Measurements from ENCODE around the gene RBM25.
"Not testable (repeated sequence)": the region's sequence is repeated elsewhere in the genome, so short reads cannot be mapped to it uniquely, and the experiment has no call there.

The RBM25 gene

DNA sequence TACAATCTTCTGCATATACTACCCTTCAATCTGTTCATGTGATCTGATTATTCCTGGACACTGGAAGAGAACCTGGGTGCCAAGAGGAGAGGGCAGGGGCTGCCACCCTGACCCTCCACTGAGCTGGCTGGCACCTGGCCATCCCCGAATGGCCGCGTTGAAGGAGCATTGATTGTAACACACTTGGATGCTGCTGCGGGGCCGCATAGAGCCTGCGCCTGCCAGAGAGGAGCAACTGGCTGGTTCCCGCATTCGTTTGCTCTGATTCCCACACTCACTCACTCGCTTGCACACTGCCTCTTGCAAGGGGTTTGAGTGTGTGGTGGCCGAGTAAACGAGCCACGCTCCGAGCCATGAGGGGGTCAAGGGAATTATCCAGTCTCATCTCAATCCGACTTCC, 110.4 kb downstream of the RBM25 start:
- no peak for DNase-seq (ENCODE audit: low read depth)

DNA sequence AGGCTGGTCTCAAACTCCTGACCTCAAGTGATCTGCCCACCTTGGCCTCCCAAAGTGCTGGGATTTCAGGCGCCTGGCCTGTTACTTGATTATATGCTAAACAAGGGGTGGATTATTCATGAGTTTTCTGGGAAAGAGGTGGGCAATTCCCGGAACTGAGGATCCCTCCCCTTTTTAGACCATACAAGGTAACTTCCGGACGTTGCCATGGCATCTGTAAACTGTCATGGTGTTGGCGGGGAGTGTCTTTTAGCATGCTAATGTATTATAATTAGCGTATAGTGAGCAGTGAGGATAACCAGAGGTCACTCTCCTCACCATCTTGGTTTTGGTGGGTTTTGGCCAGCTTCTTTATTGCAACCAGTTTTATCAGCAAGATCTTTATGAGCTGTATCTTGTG, 111.5 kb downstream of the RBM25 start:
- DNase-seq (ENCODE audit: low read depth), result not testable (repeated sequence)

DNA sequence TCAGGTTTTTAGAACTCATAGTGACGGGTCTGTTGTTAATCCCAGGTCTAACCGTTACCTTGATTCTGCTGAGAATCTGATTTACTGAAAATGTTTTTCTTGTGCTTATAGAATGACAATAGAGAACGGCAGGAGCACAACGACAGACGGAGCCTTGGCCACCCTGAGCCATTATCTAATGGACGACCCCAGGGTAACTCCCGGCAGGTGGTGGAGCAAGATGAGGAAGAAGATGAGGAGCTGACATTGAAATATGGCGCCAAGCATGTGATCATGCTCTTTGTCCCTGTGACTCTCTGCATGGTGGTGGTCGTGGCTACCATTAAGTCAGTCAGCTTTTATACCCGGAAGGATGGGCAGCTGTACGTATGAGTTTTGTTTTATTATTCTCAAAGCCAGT, 112.4 kb downstream of the RBM25 start:
- DNase-seq (ENCODE audit: low read depth), result no peak

- DNase-seq (ENCODE audit: low read depth), result no peak
Observed at GRCh38 chr14:73172500-73172899, 114.2 kb downstream of the RBM25 start.

GRCh38 chr14:73173092-73173735, 114.9 kb downstream of the RBM25 start:
- no peak for DNase-seq (ENCODE audit: low read depth)
